Astrocyte (in vitro differentiated cells and primary cell): ENCODE results near the gene CNPY3. TPM values are rescaled to one million over a fixed set of nuclear protein-coding genes. Genes with fewer than 3 reads are reported as not detected.

Experiments
- DNase-seq: peaks from one replicate; pipeline ENCODE4 v3.0.0-alpha.2; 2010; ENCODE audit warnings: low read depth
- FAIRE-seq: peaks from 2 replicates; lab custom pipeline; 2011; peaks lifted over from hg19 to GRCh38; lab: Jason Lieb, UNC
- H2AFZ ChIP-seq: 2 replicates; pipeline ENCODE4 v1.6.0; 2012; ENCODE audit warnings: low read depth, low read length, inconsistent platforms
- H3K27ac ChIP-seq: 2 replicates; pipeline ENCODE4 v1.5.1; 2011; ENCODE audit warnings: low read depth, low read length, inconsistent platforms
- H3K27me3 ChIP-seq: 2 replicates; pipeline ENCODE4 v1.6.0; 2011; ENCODE audit warnings: low read length, inconsistent platforms; ENCODE audit not compliant: insufficient read depth
- H3K36me3 ChIP-seq: 2 replicates; pipeline ENCODE4 v1.5.1; 2011; ENCODE audit warnings: low read length, inconsistent platforms; ENCODE audit not compliant: insufficient read depth
- H3K4me1 ChIP-seq: 2 replicates; pipeline ENCODE4 v1.5.1; 2011; ENCODE audit warnings: low read length, inconsistent platforms; ENCODE audit not compliant: insufficient read depth
- H3K4me2 ChIP-seq: 2 replicates; pipeline ENCODE4 v1.6.0; 2012; ENCODE audit warnings: low read length, inconsistent platforms
- H3K4me3 ChIP-seq: 2 replicates; pipeline ENCODE4 v1.5.1; 2011; ENCODE audit warnings: low read depth, mild to moderate bottlenecking, low read length, inconsistent platforms; ENCODE audit not compliant: insufficient read depth
- H3K79me2 ChIP-seq: 2 replicates; pipeline ENCODE4 v1.6.0; 2012; ENCODE audit warnings: mild to moderate bottlenecking, low read length, inconsistent platforms; ENCODE audit not compliant: insufficient read depth
- H3K9ac ChIP-seq: 2 replicates; pipeline ENCODE4 v1.6.0; 2012; ENCODE audit warnings: mild to moderate bottlenecking, low read length, inconsistent platforms
- H3K9me3 ChIP-seq: 2 replicates; pipeline ENCODE4 v1.5.1; 2012; ENCODE audit warnings: low read depth, mild to moderate bottlenecking, low read length, inconsistent platforms; ENCODE audit not compliant: insufficient read depth
- H4K20me1 ChIP-seq: 2 replicates; pipeline ENCODE4 v1.6.0; 2012; ENCODE audit warnings: low read length, inconsistent platforms; ENCODE audit not compliant: insufficient read depth
- H3K27ac Mint-ChIP-seq: one replicate; pipeline ENCODE4 v1.8.0; 2021; ENCODE audit warnings: mild to moderate bottlenecking, mixed read lengths; ENCODE audit not compliant: unreplicated experiment
- H3K27me3 Mint-ChIP-seq: one replicate; pipeline ENCODE4 v1.8.0; 2021; ENCODE audit warnings: low read depth, mixed read lengths; ENCODE audit not compliant: unreplicated experiment
- H3K36me3 Mint-ChIP-seq: one replicate; pipeline ENCODE4 v1.8.0; 2021; ENCODE audit warnings: low read depth, mixed read lengths; ENCODE audit not compliant: unreplicated experiment
- H3K4me1 Mint-ChIP-seq: one replicate; pipeline ENCODE4 v1.8.0; 2021; ENCODE audit warnings: low read depth, mixed read lengths; ENCODE audit not compliant: unreplicated experiment
- H3K4me3 Mint-ChIP-seq: one replicate; pipeline ENCODE4 v1.8.0; 2021; ENCODE audit warnings: mild to moderate bottlenecking, moderate library complexity, mixed read lengths; ENCODE audit not compliant: unreplicated experiment
- H3K9me3 Mint-ChIP-seq: one replicate; pipeline ENCODE4 v1.8.0; 2021; ENCODE audit warnings: mild to moderate bottlenecking, mixed read lengths; ENCODE audit not compliant: unreplicated experiment
- CTCF ChIP-seq: IDR thresholded peaks from 2 replicates; pipeline ENCODE4 v1.5.1; 2011; ENCODE audit warnings: low read depth, mild to moderate bottlenecking, inconsistent platforms, low read length, moderate library complexity; ENCODE audit not compliant: insufficient read depth
- EZH2 ChIP-seq: IDR thresholded peaks from 2 replicates; pipeline ENCODE4 v1.6.1; 2012; ENCODE audit warnings: mild to moderate bottlenecking, low read length, inconsistent platforms; ENCODE audit not compliant: insufficient read depth
- total RNA-seq: library from RNA; stranded (reverse); gene quantifications from 2 replicates; pipeline ENCODE4 v1.2.1, GENCODE V29; 2021

CNPY3 gene
- total RNA-seq, 1 donor from 2014 or later = 37.4 TPM

- Mint-ChIP-seq H3K36me3 (peaks cover 19% of the 10 kb centered on the region), H3K4me3 (no peak overlapping the region), H3K4me1 (peaks cover 11% of the 10 kb centered on the region), H3K27ac (no peak overlapping the region), H3K27me3 (no peaks in the 10 kb centered on the region), H3K9me3 (no peaks in the 10 kb centered on the region)
- no peak for FAIRE-seq
- H3K9me3 ChIP-seq = no peaks in the 10 kb centered on the region
- H3K27me3 ChIP-seq = no peaks in the 10 kb centered on the region
- no peaks in the 10 kb centered on the region for H3K79me2 ChIP-seq
- peaks cover 3% of the 10 kb centered on the region for H4K20me1 ChIP-seq
- H3K4me1 ChIP-seq = peaks cover 6% of the 10 kb centered on the region
- H3K9ac ChIP-seq = no peak overlapping the region
- no peak overlapping the region for H2AFZ ChIP-seq
- no peak for DNase-seq
- H3K27ac ChIP-seq = no peak overlapping the region
- no peak for TF ChIP-seq EZH2
- TF ChIP-seq CTCF = no peak
- H3K4me3 ChIP-seq = no peak overlapping the region
- H3K4me2 ChIP-seq = no peak overlapping the region
- no peaks in the 10 kb centered on the region for H3K36me3 ChIP-seq
These were observed 40.2 kb downstream of the CNPY3 start for GRCh38 chr6:42969431-42969830.

GRCh38 chr6:42969934-42970333 lies 40.7 kb downstream of the CNPY3 start:
- Histone ChIP-seq H3K27ac (no peak overlapping the region), H3K79me2 (no peaks in the 10 kb centered on the region), H3K4me2 (no peak overlapping the region), H3K4me3 (no peak overlapping the region), H3K9me3 (no peaks in the 10 kb centered on the region), H3K9ac (no peak overlapping the region), H3K4me1 (peaks cover 6% of the 10 kb centered on the region), H2AFZ (no peak overlapping the region), H3K36me3 (no peaks in the 10 kb centered on the region), H3K27me3 (no peaks in the 10 kb centered on the region), H4K20me1 (peaks cover 4% of the 10 kb centered on the region)
- FAIRE-seq (no peak), DNase-seq (no peak)
- peaks cover 11% of the 10 kb centered on the region for H3K4me1 Mint-ChIP-seq
- H3K4me3 Mint-ChIP-seq = no peak overlapping the region
- H3K9me3 Mint-ChIP-seq = no peaks in the 10 kb centered on the region
- TF ChIP-seq EZH2 (no peak), CTCF (no peak)
- peaks cover 17% of the 10 kb centered on the region for H3K36me3 Mint-ChIP-seq
- H3K27ac Mint-ChIP-seq = no peak overlapping the region
- no peaks in the 10 kb centered on the region for H3K27me3 Mint-ChIP-seq

- TF ChIP-seq EZH2 (no peak), CTCF (no peak)
- H3K9me3 Mint-ChIP-seq = no peaks in the 10 kb centered on the region
- Histone ChIP-seq H3K4me2 (no peak overlapping the region), H3K4me3 (no peak overlapping the region), H3K27me3 (no peaks in the 10 kb centered on the region), H3K9me3 (no peaks in the 10 kb centered on the region), H3K9ac (no peak overlapping the region), H4K20me1 (peaks cover 9% of the 10 kb centered on the region), H3K4me1 (peaks cover 6% of the 10 kb centered on the region), H3K79me2 (no peaks in the 10 kb centered on the region), H2AFZ (no peak overlapping the region), H3K27ac (no peak overlapping the region), H3K36me3 (no peaks in the 10 kb centered on the region)
- no peak overlapping the region for H3K4me3 Mint-ChIP-seq
- H3K36me3 Mint-ChIP-seq = peaks cover 15% of the 10 kb centered on the region
- H3K27ac Mint-ChIP-seq = peak overlapping the region; percentile 81
- H3K4me1 Mint-ChIP-seq = peaks cover 11% of the 10 kb centered on the region
- H3K27me3 Mint-ChIP-seq = no peaks in the 10 kb centered on the region
- FAIRE-seq (no peak), DNase-seq (peak; percentile 30)
These were observed 41.8 kb downstream of the CNPY3 start for GRCh38 chr6:42970871-42971612.
